Peyer's patch (tissue), 4 donors: ENCODE measurements around the gene PTCH1. TPM values are rescaled to one million over a fixed set of nuclear protein-coding genes. Genes with fewer than 3 reads are reported as not detected.
A peak's percentile ranks its signal among the peaks of the same experiment; 100 is the strongest.

Source experiments
- DNase-seq, 3 donors: peaks; one replicate each; pipeline ENCODE4 v3.0.0-alpha.2; 2017 to 2019
- H3K27ac ChIP-seq, 4 donors: fragments of 200-600 bp; sonication (generic); one replicate each; pipeline ENCODE4 v1.5.1; 2016 to 2019
- H3K27me3 ChIP-seq, 2 donors: fragments of 200-600 bp; sonication (generic); one replicate each; pipeline ENCODE4 v1.5.1; 2019
- H3K36me3 ChIP-seq, 3 donors: fragments of 200-600 bp; sonication (generic); one replicate each; pipeline ENCODE4 v1.5.1; 2016 to 2019
- H3K4me1 ChIP-seq, 4 donors: fragments of 200-600 bp; sonication (generic); one replicate each; pipeline ENCODE4 v1.5.1; 2016 to 2019
- H3K4me3 ChIP-seq, 4 donors: fragments of 200-600 bp; sonication (generic); 1 replicate in 3 of 4; 2 replicates in 1 of 4; pipeline ENCODE4 v1.5.1; 2016 to 2019; ENCODE audit warnings: mild to moderate bottlenecking in 1 of 4
- H3K9me3 ChIP-seq, 4 donors: fragments of 200-600 bp; sonication (generic); one replicate each; pipeline ENCODE4 v1.5.1; 2016 to 2019; ENCODE audit warnings: mild to moderate bottlenecking in 1 of 4
- POLR2A ChIP-seq, 2 donors: fragments of 450-650 bp; IDR thresholded peaks; one replicate each; pipeline ENCODE4 v1.5.1; 2017; ENCODE audit warnings: antibody characterized with exemption in 2 of 2, mild to moderate bottlenecking in 2 of 2, moderate library complexity in 2 of 2
- total RNA-seq, 4 donors: library from RNA; depleted of rRNA; stranded (reverse); fragments of >200 nt; gene quantifications; one replicate each; pipeline ENCODE4 v1.1.0, GENCODE V29; 2016
- TF ChIP-seq, protein P1 (sequence below), 6 experiments: fragments of 450-650 bp in 4 of 6; fragments of 200-600 bp in 2 of 6; sonication (generic) in 1 of 6; IDR thresholded peaks; one replicate each; pipeline ENCODE4 v1.5.1; 2017 to 2019; ENCODE audit warnings: antibody characterized with exemption in 6 of 6, mild to moderate bottlenecking in 3 of 6, moderate library complexity in 1 of 6

Gene PTCH1
- total RNA-seq, 4 donors from 2014 or later = 16.5 to 71.0 (median 24.0) TPM

DNA sequence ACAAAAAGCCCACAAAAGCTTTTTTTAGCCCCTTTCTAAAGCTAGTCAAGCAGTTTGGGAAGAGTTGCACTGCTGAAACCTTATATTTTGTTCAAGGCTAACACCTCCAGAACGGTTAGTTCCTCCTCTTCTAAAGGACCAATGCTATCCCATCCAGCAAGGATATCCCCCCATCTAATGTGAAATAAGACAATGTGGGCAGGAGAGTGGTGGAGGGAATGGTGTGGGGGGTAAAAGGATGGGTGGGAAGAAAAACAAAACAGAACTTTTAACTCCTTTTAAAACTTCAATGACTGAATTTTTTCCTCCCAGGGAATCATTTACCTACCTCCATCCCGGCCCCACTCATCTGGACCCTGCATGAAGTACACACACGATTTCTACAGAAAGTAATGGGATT, 21.2 kb downstream of the PTCH1 start:
- Histone ChIP-seq H3K4me3 (no peak overlapping the region), H3K27me3 (no peaks in the 10 kb centered on the region), H3K4me1 (peaks cover 0 to 9% (median 4%) of the 10 kb centered on the region in 4 donors), H3K9me3 (no peaks in the 10 kb centered on the region), H3K36me3 (no peaks in the 10 kb centered on the region), H3K27ac (peak overlapping the region in 2 of 4 donors; percentile 61 to 62)
- TF ChIP-seq, protein P1, sequence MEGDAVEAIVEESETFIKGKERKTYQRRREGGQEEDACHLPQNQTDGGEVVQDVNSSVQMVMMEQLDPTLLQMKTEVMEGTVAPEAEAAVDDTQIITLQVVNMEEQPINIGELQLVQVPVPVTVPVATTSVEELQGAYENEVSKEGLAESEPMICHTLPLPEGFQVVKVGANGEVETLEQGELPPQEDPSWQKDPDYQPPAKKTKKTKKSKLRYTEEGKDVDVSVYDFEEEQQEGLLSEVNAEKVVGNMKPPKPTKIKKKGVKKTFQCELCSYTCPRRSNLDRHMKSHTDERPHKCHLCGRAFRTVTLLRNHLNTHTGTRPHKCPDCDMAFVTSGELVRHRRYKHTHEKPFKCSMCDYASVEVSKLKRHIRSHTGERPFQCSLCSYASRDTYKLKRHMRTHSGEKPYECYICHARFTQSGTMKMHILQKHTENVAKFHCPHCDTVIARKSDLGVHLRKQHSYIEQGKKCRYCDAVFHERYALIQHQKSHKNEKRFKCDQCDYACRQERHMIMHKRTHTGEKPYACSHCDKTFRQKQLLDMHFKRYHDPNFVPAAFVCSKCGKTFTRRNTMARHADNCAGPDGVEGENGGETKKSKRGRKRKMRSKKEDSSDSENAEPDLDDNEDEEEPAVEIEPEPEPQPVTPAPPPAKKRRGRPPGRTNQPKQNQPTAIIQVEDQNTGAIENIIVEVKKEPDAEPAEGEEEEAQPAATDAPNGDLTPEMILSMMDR (IDR thresholded peaks at IDR 0.05) = no peak
- TF ChIP-seq POLR2A (IDR thresholded peaks at IDR 0.05) = no peak
- DNase-seq = no peak

DNA sequence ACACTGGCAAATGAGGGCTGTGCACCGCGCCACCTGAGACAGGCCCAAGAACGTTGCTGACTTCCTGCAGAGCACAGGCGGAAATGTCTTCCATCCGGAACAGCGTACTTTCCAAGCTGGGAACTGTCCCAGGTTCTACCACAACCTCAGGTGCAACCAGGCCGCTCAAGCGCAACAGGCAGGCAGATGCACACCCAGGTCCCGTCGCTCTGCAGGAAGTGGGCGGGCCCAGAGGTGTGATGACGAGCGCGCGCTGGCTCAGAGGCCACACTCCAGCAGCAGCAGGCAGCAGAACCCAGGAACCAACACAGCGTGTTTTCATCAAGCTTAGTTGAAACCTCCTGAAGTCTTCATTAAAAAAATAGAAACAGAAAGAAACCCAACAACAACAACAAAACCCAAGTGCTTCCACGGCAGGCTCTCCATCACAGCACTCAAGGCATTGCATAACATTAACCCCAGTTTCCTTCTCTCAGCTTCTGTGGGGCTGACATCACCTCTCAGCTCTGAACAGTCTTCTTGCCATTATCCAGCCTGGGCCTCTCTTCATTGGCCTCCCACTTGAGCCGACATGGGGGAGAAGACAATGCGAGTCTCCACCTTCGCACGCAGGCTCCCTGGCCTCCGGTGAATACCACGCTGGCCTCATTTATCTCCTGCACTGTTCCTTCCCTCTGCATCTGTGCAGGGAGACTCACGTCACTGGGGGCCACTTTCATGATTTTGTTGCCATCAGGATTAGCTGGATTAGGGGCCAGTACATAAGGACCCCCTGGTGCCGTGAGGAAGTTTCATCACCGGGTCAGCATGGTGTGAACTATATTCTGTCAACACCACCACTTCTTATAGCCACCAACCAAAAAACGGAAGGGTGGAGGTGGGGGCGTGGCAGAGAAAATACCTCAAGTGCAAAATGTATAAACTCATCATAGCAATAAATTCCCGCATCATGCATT, 22.1 kb downstream of the PTCH1 start:
- Histone ChIP-seq H3K27ac (peak overlapping the region; percentile 59 to 64 (median 62)), H3K27me3 (no peaks in the 10 kb centered on the region), H3K9me3 (no peaks in the 10 kb centered on the region), H3K36me3 (no peaks in the 10 kb centered on the region), H3K4me1 (peaks cover 0 to 9% (median 4%) of the 10 kb centered on the region in 4 donors), H3K4me3 (peak overlapping the region in 3 of 4 donors; percentile 9 to 26 (median 20))
- TF ChIP-seq POLR2A (IDR thresholded peaks at IDR 0.05) = no peak
- TF ChIP-seq, protein P1 (IDR thresholded peaks at IDR 0.05) = no peak
- peak; percentile 77 to 92 (median 78) for DNase-seq

DNA sequence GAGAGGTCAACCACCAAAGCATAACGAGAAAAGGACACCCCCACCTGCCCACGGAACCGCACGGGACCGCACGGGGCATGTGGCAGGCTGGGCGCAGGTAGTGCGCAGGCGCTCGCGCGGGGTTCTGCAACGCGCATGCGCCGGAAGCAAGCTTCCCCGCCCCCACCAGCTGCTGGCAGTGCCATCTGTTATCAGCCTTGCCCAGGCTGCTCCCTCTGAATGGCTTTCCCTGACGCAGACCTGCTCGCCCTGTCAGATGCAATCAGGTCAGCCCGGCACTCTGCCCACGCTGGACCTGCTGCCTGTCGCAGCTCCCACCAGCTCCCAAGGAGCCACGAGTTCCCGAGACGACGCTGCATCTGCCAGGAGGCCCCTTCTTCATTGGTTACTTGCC, 22.8 kb downstream of the PTCH1 start:
- TF ChIP-seq POLR2A (IDR thresholded peaks at IDR 0.05) = no peak
- TF ChIP-seq, protein P1 (IDR thresholded peaks at IDR 0.05) = no peak
- Histone ChIP-seq H3K9me3 (no peaks in the 10 kb centered on the region), H3K27me3 (no peaks in the 10 kb centered on the region), H3K4me1 (peaks cover 0 to 9% (median 4%) of the 10 kb centered on the region in 4 donors), H3K27ac (peak overlapping the region in 3 of 4 donors; percentile 59 to 64 (median 62)), H3K4me3 (peak overlapping the region in 3 of 4 donors; percentile 9 to 26 (median 20)), H3K36me3 (no peaks in the 10 kb centered on the region)
- peak in 1 of 3 donors; percentile 56 for DNase-seq

DNA sequence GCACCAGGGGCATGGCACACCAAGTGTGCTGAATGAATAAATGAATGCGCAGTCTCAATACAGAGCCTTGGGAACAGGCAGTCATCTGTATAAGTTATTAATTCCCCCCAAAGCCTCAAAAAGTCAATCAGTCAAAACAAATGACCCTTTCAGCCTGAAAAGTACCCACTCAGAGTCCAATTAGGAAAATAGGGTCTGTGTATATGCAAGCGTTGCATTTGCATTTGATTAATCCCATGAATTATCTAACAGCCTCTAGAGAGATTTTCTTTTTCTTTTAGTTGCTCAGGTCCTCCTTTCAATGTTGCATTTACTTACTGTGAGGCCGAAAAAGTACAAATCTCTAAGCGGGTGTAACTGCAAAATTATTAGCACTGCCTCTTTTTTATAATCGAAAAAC, 23.4 kb downstream of the PTCH1 start:
- no peak for DNase-seq
- H3K36me3 ChIP-seq = no peaks in the 10 kb centered on the region
- TF ChIP-seq, protein P1 (IDR thresholded peaks at IDR 0.05) = no peak
- TF ChIP-seq POLR2A (IDR thresholded peaks at IDR 0.05) = no peak
- H3K27ac ChIP-seq = no peak overlapping the region
- no peak overlapping the region for H3K4me3 ChIP-seq
- peaks cover 0 to 9% (median 4%) of the 10 kb centered on the region in 4 donors for H3K4me1 ChIP-seq
- no peaks in the 10 kb centered on the region for H3K27me3 ChIP-seq
- H3K9me3 ChIP-seq = no peaks in the 10 kb centered on the region

DNA sequence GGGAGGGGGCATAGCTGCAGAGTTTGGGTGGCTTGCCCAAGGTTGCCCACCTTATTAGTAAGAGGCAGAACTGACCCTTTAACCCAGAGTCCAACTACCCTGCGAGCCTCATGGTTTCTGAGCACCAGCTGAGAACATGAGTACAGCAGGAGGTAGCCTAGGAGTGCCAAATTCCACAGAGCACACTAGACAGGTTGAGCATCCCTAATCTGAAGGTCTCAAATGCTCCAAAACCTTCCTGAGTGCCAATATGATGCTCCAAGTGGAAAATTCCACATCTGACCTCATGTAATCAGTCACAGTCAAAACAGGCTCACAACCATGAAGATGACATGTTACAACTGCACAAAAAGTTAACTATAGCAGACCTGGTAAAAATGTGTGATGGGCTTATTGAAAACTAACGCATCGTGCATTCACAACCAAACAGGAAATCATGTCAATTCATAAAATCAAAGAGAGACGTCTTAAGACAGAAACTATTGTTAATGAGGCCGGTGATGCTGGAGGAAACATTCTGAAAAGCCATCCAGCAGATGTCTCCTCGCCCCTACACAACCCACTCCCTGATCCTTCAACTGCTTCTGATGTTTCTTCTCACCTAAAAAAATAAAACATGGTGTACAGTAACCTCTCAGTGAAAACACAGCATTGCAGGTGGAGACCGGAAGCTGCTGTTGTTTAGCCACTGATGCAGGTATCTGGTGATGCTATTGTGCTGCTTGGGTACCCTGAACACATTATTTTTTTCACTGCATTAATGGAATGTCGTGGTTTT, 25.0 kb downstream of the PTCH1 start:
- Histone ChIP-seq H3K36me3 (no peaks in the 10 kb centered on the region), H3K4me3 (no peak overlapping the region), H3K27ac (no peak overlapping the region), H3K4me1 (peaks cover 0 to 9% (median 4%) of the 10 kb centered on the region in 4 donors), H3K9me3 (no peaks in the 10 kb centered on the region), H3K27me3 (no peaks in the 10 kb centered on the region)
- DNase-seq = no peak
- TF ChIP-seq POLR2A (IDR thresholded peaks at IDR 0.05) = no peak
- TF ChIP-seq, protein P1 (IDR thresholded peaks at IDR 0.05) = no peak
